Stimulated activated CD4-positive, alpha-beta T cell treated with anti-CD3 and anti-CD28 coated beads, Interleukin-4, amount 100 ng/mL, for 1 hour (primary cell): ENCODE data around the gene PEX16.

Source experiments
- DNase-seq: peaks from one replicate; pipeline ENCODE4 v3.0.0-alpha.2; 2020

PEX16 gene

GRCh38 chr11:45872651-45873356, 44.9 kb downstream of the PEX16 start:
- peak; percentile 8 for DNase-seq

- DNase-seq, result no peak
These were observed 46.0 kb downstream of the PEX16 start for GRCh38 chr11:45871638-45872037.

- no peak for DNase-seq
These were observed 47.0 kb downstream of the PEX16 start for GRCh38 chr11:45870706-45871105.

- DNase-seq, result no peak
These were observed 48.1 kb downstream of the PEX16 start for GRCh38 chr11:45869551-45869950.

- DNase-seq, result no peak
These were observed 53.6 kb downstream of the PEX16 start for GRCh38 chr11:45864041-45864440.

- no peak for DNase-seq
These were observed 56.7 kb downstream of the PEX16 start for GRCh38 chr11:45860764-45861510.

GRCh38 chr11:45860348-45860747, 57.3 kb downstream of the PEX16 start:
- DNase-seq, result no peak
